Measurements from ENCODE around the gene MRPL23.
"Not testable (repeated sequence)": the region's sequence is repeated elsewhere in the genome, so short reads cannot be mapped to it uniquely, and the experiment has no call there.

Gene MRPL23

GRCh38 chr11:1934335-1935155, 12.6 kb upstream of the MRPL23 start:
- peak; percentile 16 for DNase-seq

GRCh38 chr11:1935156-1936071, 11.7 kb upstream of the MRPL23 start:
- DNase-seq, result peak; percentile 12

- peak; percentile 2 for DNase-seq
These were observed 10.9 kb upstream of the MRPL23 start for GRCh38 chr11:1936072-1936780.

- DNase-seq, result peak; percentile 15
These were observed 10.1 kb upstream of the MRPL23 start for GRCh38 chr11:1936781-1937615.

- DNase-seq, result peak; percentile 10
These were observed 9.4 kb upstream of the MRPL23 start for GRCh38 chr11:1937616-1938342.

GRCh38 chr11:1938343-1939005, 8.7 kb upstream of the MRPL23 start:
- DNase-seq, result peak; percentile 14

- DNase-seq, result peak; percentile 15
These were observed 8.0 kb upstream of the MRPL23 start for GRCh38 chr11:1939006-1939625.

- not testable (repeated sequence) for DNase-seq
These were observed 7.3 kb upstream of the MRPL23 start for GRCh38 chr11:1939788-1940187.

GRCh38 chr11:1942558-1943260, 4.4 kb upstream of the MRPL23 start:
- DNase-seq, result peak; percentile 6

GRCh38 chr11:1943576-1943975, 3.6 kb upstream of the MRPL23 start:
- peak; percentile 8 for DNase-seq

- peak; percentile 3 for DNase-seq
These were observed 3.2 kb upstream of the MRPL23 start for GRCh38 chr11:1943977-1944376.

GRCh38 chr11:1947592-1948237, 583 bp downstream of the MRPL23 start:
- DNase-seq, result no peak

GRCh38 chr11:1948389-1948788, 1.3 kb downstream of the MRPL23 start:
- no peak for DNase-seq

GRCh38 chr11:1949302-1949701, 2.2 kb downstream of the MRPL23 start:
- no peak for DNase-seq

- no peak for DNase-seq
These were observed 2.8 kb downstream of the MRPL23 start for GRCh38 chr11:1949922-1950321.

GRCh38 chr11:1952806-1953482, 5.8 kb downstream of the MRPL23 start:
- no peak for DNase-seq

GRCh38 chr11:1953489-1954266, 6.5 kb downstream of the MRPL23 start:
- no peak for DNase-seq

- no peak for DNase-seq
These were observed 11.2 kb downstream of the MRPL23 start for GRCh38 chr11:1958367-1958766.
